Vagina (tissue), 2 donors: ENCODE measurements around the gene IFI27. TPM values are rescaled to one million over a fixed set of nuclear protein-coding genes. Genes with fewer than 3 reads are reported as not detected.

Source experiments
- DNase-seq, 2 donors: peaks; one replicate each; pipeline ENCODE4 v3.0.0-alpha.2; 2017; ENCODE audit errors: extremely low spot score in 2 of 2
- H3K27ac ChIP-seq: fragments of 200-600 bp; sonication (generic); one replicate; pipeline ENCODE4 v1.5.1; 2019
- H3K27me3 ChIP-seq: fragments of 200-600 bp; sonication (generic); one replicate; pipeline ENCODE4 v1.5.1; 2019
- H3K36me3 ChIP-seq, 2 donors: fragments of 200-600 bp; sonication (generic); one replicate each; pipeline ENCODE4 v1.5.1; 2017 to 2019
- H3K4me1 ChIP-seq: fragments of 200-600 bp; sonication (generic); one replicate; pipeline ENCODE4 v1.5.1; 2019
- H3K4me3 ChIP-seq, 2 donors: fragments of 200-600 bp; sonication (generic); 1 replicate in 1 of 2; 2 replicates in 1 of 2; pipeline ENCODE4 v1.5.1; 2016 to 2019
- H3K9me3 ChIP-seq: fragments of 200-600 bp; sonication (generic); one replicate; pipeline ENCODE4 v1.5.1; 2019
- POLR2A ChIP-seq, 2 donors: fragments of 450-650 bp; IDR thresholded peaks; one replicate each; pipeline ENCODE4 v1.6.1; 2017; ENCODE audit warnings: antibody characterized with exemption in 2 of 2, mild to moderate bottlenecking in 2 of 2, moderate library complexity in 2 of 2
- POLR2AphosphoS5 ChIP-seq, 2 donors: sonication (generic); formaldehyde crosslinking; IDR thresholded peaks; one replicate each; pipeline ENCODE4 v1.9.0; 2017; ENCODE audit warnings: antibody characterized with exemption in 2 of 2, mild to moderate bottlenecking in 2 of 2, low read depth in 1 of 2; ENCODE audit not compliant: insufficient read depth in 1 of 2
- intact Hi-C: fragments of 100-400 bp; cut with DNase I; formaldehyde crosslinking; loops from one replicate; pipeline ENCODE4 v1.15.1; 2023
- total RNA-seq: library from RNA; depleted of rRNA; stranded (reverse); fragments of >200 nt; gene quantifications from one replicate; pipeline ENCODE4 v1.2.3, GENCODE V29; 2016
- TF ChIP-seq, protein P1 (sequence below), 3 experiments: fragments of 450-650 bp in 2 of 3; fragments of 200-600 bp in 1 of 3; sonication (generic) in 1 of 3; IDR thresholded peaks; one replicate each; pipeline ENCODE4 v1.5.1; 2017 to 2019; ENCODE audit warnings: antibody characterized with exemption in 3 of 3, mild to moderate bottlenecking in 2 of 3, moderate library complexity in 2 of 3

IFI27 gene
- total RNA-seq, 1 donor from 2014 or later: 209 TPM

DNA sequence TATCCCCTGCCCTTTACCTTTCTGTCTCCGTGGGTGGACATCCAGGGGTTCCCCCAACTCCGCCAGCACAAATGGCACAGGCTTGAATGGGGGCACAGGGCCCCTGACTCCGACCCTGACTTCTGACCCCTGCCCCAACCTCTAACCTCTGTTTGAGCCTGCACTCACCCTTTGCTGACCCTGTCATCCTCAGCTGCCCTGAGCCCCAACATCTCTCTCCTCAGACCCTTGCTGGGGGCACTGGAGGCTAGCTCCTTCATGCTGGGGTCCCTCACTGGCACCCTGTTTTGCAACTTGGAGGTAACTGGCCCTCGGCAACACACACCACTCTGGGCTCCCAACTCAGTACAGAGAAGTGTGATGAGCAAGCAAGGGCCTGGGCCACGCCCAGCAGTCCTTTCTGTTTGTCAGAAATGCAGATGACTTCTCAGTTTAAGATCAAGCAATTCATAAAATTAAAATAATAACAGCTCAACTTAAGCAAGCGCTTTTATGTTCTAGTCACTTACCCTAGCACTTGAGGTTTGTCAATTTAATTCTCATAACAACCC, 2.1 kb downstream of the IFI27 start:
- TF ChIP-seq POLR2AphosphoS5 (IDR thresholded peaks at IDR 0.05; ENCODE audit: insufficient read depth in 1 of 2, low read depth in 1 of 2): no peak
- TF ChIP-seq, protein P1, sequence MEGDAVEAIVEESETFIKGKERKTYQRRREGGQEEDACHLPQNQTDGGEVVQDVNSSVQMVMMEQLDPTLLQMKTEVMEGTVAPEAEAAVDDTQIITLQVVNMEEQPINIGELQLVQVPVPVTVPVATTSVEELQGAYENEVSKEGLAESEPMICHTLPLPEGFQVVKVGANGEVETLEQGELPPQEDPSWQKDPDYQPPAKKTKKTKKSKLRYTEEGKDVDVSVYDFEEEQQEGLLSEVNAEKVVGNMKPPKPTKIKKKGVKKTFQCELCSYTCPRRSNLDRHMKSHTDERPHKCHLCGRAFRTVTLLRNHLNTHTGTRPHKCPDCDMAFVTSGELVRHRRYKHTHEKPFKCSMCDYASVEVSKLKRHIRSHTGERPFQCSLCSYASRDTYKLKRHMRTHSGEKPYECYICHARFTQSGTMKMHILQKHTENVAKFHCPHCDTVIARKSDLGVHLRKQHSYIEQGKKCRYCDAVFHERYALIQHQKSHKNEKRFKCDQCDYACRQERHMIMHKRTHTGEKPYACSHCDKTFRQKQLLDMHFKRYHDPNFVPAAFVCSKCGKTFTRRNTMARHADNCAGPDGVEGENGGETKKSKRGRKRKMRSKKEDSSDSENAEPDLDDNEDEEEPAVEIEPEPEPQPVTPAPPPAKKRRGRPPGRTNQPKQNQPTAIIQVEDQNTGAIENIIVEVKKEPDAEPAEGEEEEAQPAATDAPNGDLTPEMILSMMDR (IDR thresholded peaks at IDR 0.05): no peak
- no peak for TF ChIP-seq POLR2A (IDR thresholded peaks at IDR 0.05)
- Histone ChIP-seq H3K36me3 (no peaks in the 10 kb centered on the region), H3K27ac (peak overlapping the region; percentile 77), H3K4me1 (peaks cover 60% of the 10 kb centered on the region), H3K9me3 (no peaks in the 10 kb centered on the region), H3K27me3 (no peaks in the 10 kb centered on the region), H3K4me3 (peak overlapping the region; percentile 10 to 46)
- intact Hi-C loops: no loop called here
- DNase-seq: no peak

DNA sequence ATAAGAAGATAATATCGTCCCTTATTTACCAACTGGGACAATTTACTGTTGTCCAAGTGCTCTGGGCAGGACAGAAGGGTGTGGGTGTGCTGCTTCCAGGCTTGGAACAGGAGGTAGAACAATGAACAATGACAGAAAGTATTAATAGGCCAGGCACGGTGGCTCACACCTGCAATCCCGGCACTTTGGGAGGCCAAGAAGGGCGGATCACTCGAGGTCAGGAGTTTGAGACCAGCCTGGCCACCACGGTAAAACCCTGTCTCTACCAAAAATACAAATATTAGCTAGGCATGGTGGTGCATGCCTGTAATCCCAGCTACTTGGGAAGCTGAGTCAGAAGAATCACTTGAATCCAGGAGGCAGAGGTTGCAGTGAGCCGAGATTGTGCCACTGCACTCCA, 2.5 kb downstream of the IFI27 start:
- DNase-seq: no peak
- Histone ChIP-seq H3K4me1 (peaks cover 60% of the 10 kb centered on the region), H3K4me3 (peak overlapping the region in 1 of 2 donors; percentile 46)

DNA sequence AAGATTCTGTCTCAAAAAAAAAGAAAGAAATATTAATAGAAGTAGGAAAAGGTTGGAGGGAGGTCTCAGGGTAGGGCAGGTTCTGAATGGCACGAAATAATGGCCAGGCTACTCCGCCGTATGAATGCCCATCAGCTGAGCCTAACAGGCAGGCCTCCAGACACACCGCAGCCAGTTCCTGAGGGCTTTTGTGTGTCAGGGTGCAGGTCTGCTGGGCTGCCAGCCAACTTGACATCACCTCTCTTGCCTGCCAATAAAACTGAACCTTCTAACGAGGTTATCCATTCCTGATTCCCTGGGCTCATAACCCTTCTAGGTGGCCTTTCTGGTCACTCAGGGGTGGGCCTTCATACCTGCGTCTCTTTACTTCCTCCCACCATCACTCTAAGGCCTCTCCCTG, 3.0 kb downstream of the IFI27 start:
- TF ChIP-seq POLR2AphosphoS5 (IDR thresholded peaks at IDR 0.05; ENCODE audit: insufficient read depth in 1 of 2, low read depth in 1 of 2) (no peak), POLR2A (IDR thresholded peaks at IDR 0.05) (no peak)
- TF ChIP-seq, protein P1 (IDR thresholded peaks at IDR 0.05): no peak
- Histone ChIP-seq H3K27me3 (no peaks in the 10 kb centered on the region), H3K4me1 (peaks cover 60% of the 10 kb centered on the region), H3K9me3 (no peaks in the 10 kb centered on the region), H3K4me3 (no peak overlapping the region), H3K36me3 (no peaks in the 10 kb centered on the region), H3K27ac (peak overlapping the region; percentile 77)
- intact Hi-C loops: no loop called here
- no peak for DNase-seq

More for the DNA sequence above, 2.5 kb downstream of the IFI27 start:
- intact Hi-C loops: no loop called here
- no peak for TF ChIP-seq POLR2AphosphoS5 (IDR thresholded peaks at IDR 0.05; ENCODE audit: insufficient read depth in 1 of 2, low read depth in 1 of 2)
- TF ChIP-seq, protein P1 (IDR thresholded peaks at IDR 0.05): no peak
- TF ChIP-seq POLR2A (IDR thresholded peaks at IDR 0.05): no peak
- Histone ChIP-seq H3K27ac (peak overlapping the region; percentile 77), H3K36me3 (no peaks in the 10 kb centered on the region), H3K27me3 (no peaks in the 10 kb centered on the region), H3K9me3 (no peaks in the 10 kb centered on the region)

DNA sequence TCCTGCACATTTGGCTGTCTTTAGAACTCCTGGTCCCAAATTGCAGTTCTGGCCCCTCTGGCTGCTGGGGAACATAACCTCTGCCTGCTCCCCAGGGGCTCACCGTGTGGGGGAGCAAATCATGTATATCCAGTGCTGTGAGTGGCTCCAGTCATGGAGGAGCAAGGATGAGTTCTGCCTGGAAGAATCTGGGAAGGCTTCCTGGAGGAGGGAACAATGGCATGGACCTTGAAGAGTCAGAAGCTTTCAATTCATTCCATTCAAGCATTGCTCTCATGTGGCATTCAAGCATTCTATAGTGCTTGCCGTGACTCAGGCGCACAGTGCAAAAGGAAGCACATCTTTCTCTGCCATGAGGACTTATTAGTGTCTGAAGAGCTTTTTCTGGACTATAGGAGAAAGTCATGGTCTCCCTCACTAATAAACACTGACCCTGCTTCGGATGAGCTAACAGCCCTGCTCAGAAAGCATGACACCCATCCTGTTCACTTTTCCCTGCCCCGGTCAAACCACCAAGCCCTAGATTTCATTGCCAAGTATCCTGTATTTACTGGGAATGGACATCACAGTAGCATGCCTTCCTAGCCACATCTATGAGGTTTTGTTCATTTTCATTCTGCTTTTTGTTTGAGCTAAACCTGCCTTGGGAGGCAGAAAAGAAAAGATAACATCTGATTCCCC, 3.5 kb downstream of the IFI27 start:
- no peak for DNase-seq
- Histone ChIP-seq H3K9me3 (no peaks in the 10 kb centered on the region), H3K36me3 (no peaks in the 10 kb centered on the region), H3K4me3 (no peak overlapping the region), H3K27ac (peak overlapping the region; percentile 77), H3K27me3 (no peaks in the 10 kb centered on the region), H3K4me1 (peaks cover 60% of the 10 kb centered on the region)
- intact Hi-C loops: no loop called here
- TF ChIP-seq POLR2A (IDR thresholded peaks at IDR 0.05) (no peak), POLR2AphosphoS5 (IDR thresholded peaks at IDR 0.05; ENCODE audit: insufficient read depth in 1 of 2, low read depth in 1 of 2) (no peak)
- TF ChIP-seq, protein P1 (IDR thresholded peaks at IDR 0.05): no peak

DNA sequence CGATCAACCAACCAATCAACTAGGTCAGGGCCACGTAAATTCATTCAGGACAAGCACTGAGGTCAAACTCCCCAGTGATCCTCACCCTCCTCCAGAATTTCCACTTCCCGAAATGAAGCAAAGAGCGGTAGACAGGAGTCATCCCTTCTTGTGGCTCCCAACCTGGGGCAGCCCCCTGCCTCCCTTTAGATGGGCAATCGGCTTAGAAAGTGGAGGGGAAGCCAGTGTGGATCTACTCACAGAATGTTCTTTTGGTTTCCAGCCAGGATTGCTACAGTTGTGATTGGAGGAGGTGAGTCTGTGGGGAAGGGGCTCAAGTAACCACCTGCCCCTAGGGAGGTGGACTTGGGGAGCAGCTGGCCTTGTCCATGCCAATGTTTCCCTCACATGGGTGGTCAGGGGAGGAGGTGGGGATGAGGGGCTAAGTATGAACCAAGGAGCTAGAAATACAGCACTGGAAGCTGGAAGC, 4.1 kb downstream of the IFI27 start:
- Histone ChIP-seq H3K27me3 (no peaks in the 10 kb centered on the region), H3K36me3 (no peaks in the 10 kb centered on the region), H3K9me3 (no peaks in the 10 kb centered on the region), H3K4me1 (peaks cover 55% of the 10 kb centered on the region), H3K4me3 (no peak overlapping the region), H3K27ac (peak overlapping the region; percentile 77)
- DNase-seq: no peak
- intact Hi-C loops: no loop called here
- TF ChIP-seq POLR2AphosphoS5 (IDR thresholded peaks at IDR 0.05; ENCODE audit: insufficient read depth in 1 of 2, low read depth in 1 of 2): no peak
- no peak for TF ChIP-seq POLR2A (IDR thresholded peaks at IDR 0.05)
- TF ChIP-seq, protein P1 (IDR thresholded peaks at IDR 0.05): no peak
